Germinal center (tissue), 1 donor: ENCODE measurements around the gene NPFFR2.
"Not testable (repeated sequence)": the region's sequence is repeated elsewhere in the genome, so short reads cannot be mapped to it uniquely, and the experiment has no call there.

Experiments used
- DNase-seq: peaks from one replicate; pipeline ENCODE4 v3.0.0; 2012; ENCODE audit warnings: mixed read lengths, low spot score

The NPFFR2 gene

GRCh38 chr4:72031868-72032608 is at the start of gene NPFFR2:
Gene NPFFR2, plus strand, starts transcription at chr4:72032000. Its CDS starts 96,592 bp downstream, at chr4:72128592.
- DNase-seq, result no peak

GRCh38 chr4:71992571-71993312 is 39.1 kb upstream of the NPFFR2 start:
- DNase-seq, result no peak

- DNase-seq, result no peak
Observed at GRCh38 chr4:71994559-71994958, 37.2 kb upstream of the NPFFR2 start.

- no peak for DNase-seq
Observed at GRCh38 chr4:71995297-71995696, 36.5 kb upstream of the NPFFR2 start.

- DNase-seq, result no peak
Observed at GRCh38 chr4:72006586-72006985, 25.2 kb upstream of the NPFFR2 start.

- DNase-seq, result no peak
Observed at GRCh38 chr4:72011906-72012305, 19.9 kb upstream of the NPFFR2 start.

GRCh38 chr4:72016011-72016410 is 15.8 kb upstream of the NPFFR2 start:
- DNase-seq, result no peak

GRCh38 chr4:72019688-72020087 is 12.1 kb upstream of the NPFFR2 start:
- no peak for DNase-seq

GRCh38 chr4:72022553-72022952 is 9.2 kb upstream of the NPFFR2 start:
- DNase-seq, result no peak

- DNase-seq, result no peak
Observed at GRCh38 chr4:72055566-72055965, 23.8 kb downstream of the NPFFR2 start.

GRCh38 chr4:72063726-72064125 is 31.9 kb downstream of the NPFFR2 start:
- no peak for DNase-seq

GRCh38 chr4:72067051-72067450 is 35.3 kb downstream of the NPFFR2 start:
- no peak for DNase-seq

GRCh38 chr4:72073816-72074215 is 42.0 kb downstream of the NPFFR2 start:
- DNase-seq, result no peak

GRCh38 chr4:72076562-72076961 is 44.8 kb downstream of the NPFFR2 start:
- DNase-seq, result no peak

- no peak for DNase-seq
Observed at GRCh38 chr4:72077346-72077745, 45.5 kb downstream of the NPFFR2 start.

- DNase-seq, result no peak
Observed at GRCh38 chr4:72084587-72085011, 52.8 kb downstream of the NPFFR2 start.

GRCh38 chr4:72090606-72091005 is 58.8 kb downstream of the NPFFR2 start:
- DNase-seq, result not testable (repeated sequence)

GRCh38 chr4:72094059-72094797 is 62.4 kb downstream of the NPFFR2 start:
- DNase-seq, result no peak

GRCh38 chr4:72107456-72107855 is 75.7 kb downstream of the NPFFR2 start:
- no peak for DNase-seq

- DNase-seq, result no peak
Observed at GRCh38 chr4:72109364-72109763, 77.6 kb downstream of the NPFFR2 start.

GRCh38 chr4:72109959-72110497 is 78.2 kb downstream of the NPFFR2 start:
- DNase-seq, result no peak

GRCh38 chr4:72110886-72111285 is 79.1 kb downstream of the NPFFR2 start:
- DNase-seq, result no peak
